Right lobe of liver (tissue), 6 donors: ENCODE results near the gene LITAFD. TPM values are rescaled to one million over a fixed set of nuclear protein-coding genes. Genes with fewer than 3 reads are reported as not detected.
A peak's percentile ranks its signal among the peaks of the same experiment; 100 is the strongest.

ENCODE experiments used
- ATAC-seq, 4 donors: fragments of 200-7000 bp; cut with Tn5 transposase; one replicate each; pipeline ENCODE4 v1.9.1; 2020; ENCODE audit warnings: mild to moderate bottlenecking in 4 of 4, moderate library complexity in 4 of 4
- DNase-seq, 3 donors: peaks; one replicate each; pipeline ENCODE4 v3.0.0-alpha.2; 2020
- H3K27ac ChIP-seq, 3 donors: fragments of 200-600 bp; one replicate each; pipeline ENCODE4 v1.8.0; 2022
- H3K27me3 ChIP-seq, 2 donors: fragments of 200-600 bp; one replicate each; pipeline ENCODE4 v1.8.0; 2022
- H3K36me3 ChIP-seq, 4 donors: fragments of 200-600 bp; sonication (generic) in 1 of 4; one replicate each; pipeline versions ENCODE4 v1.5.1 to v1.8.0; 2017 to 2022; ENCODE audit warnings: control low read depth in 1 of 4
- H3K4me1 ChIP-seq, 4 donors: fragments of 200-600 bp; sonication (generic) in 1 of 4; one replicate each; pipeline versions ENCODE4 v1.5.1 to v1.8.0; 2017 to 2022; ENCODE audit warnings: control low read depth in 1 of 4
- H3K4me3 ChIP-seq, 3 donors: fragments of 200-600 bp; one replicate each; pipeline ENCODE4 v1.8.0; 2022
- H3K9me3 ChIP-seq, 4 donors: fragments of 200-600 bp; sonication (generic) in 1 of 4; one replicate each; pipeline versions ENCODE4 v1.5.1 to v1.8.0; 2017 to 2022; ENCODE audit warnings: control low read depth in 1 of 4
- CTCF ChIP-seq, 4 donors: fragments of 200-600 bp in 3 of 4; fragments of 450-650 bp in 1 of 4; IDR thresholded peaks; one replicate each; pipeline versions ENCODE4 v1.5.1 to v1.8.0; 2016 to 2022; ENCODE audit warnings: antibody characterized with exemption in 4 of 4, mild to moderate bottlenecking in 2 of 4
- POLR2A ChIP-seq: fragments of 450-650 bp; IDR thresholded peaks from one replicate; pipeline ENCODE4 v1.6.1; 2017; ENCODE audit warnings: antibody characterized with exemption, mild to moderate bottlenecking
- WGBS: methylation state at CpG from one replicate; pipeline ENCODE4 v1.1.6; 2018; ENCODE audit warnings: low coverage, low lambda C conversion rate; ENCODE audit not compliant: insufficient coverage; ENCODE audit errors: missing lambda C conversion rate; 5-methylcytosine and 5-hydroxymethylcytosine counted together
- intact Hi-C, 2 donors: fragments of 100-400 bp; cut with DNase I; formaldehyde crosslinking; loops; one replicate each; pipeline versions ENCODE4 v1.11.2 to v1.14.1; 2022
- total RNA-seq, 6 experiments: library from RNA; depleted of rRNA in 2 of 6; stranded (reverse); fragments of >200 nt in 2 of 6; fragmentation: NEBNext Ultra II Directional in 3 of 6; extraction: Animal tissue kit (Norgen Biotek cat#: 25700) in 3 of 6; gene quantifications; one replicate each; pipeline versions ENCODE4 v1.1.0 to v1.2.4, GENCODE V29; 2016 to 2023
- donor health status: DM: no; HTN: yes; CAD: no.
- donor health status: DM: no; HTN: no; CAD: no.
- donor health status: DM: no; HTN: no; CAD: no.
- donor health status: DM: no; HTN: yes; CAD: no.
- donor health status: DM: no; HTN: yes; CAD: no.

LITAFD gene
- total RNA-seq, 6 experiments from 2014 or later: not detected

DNA sequence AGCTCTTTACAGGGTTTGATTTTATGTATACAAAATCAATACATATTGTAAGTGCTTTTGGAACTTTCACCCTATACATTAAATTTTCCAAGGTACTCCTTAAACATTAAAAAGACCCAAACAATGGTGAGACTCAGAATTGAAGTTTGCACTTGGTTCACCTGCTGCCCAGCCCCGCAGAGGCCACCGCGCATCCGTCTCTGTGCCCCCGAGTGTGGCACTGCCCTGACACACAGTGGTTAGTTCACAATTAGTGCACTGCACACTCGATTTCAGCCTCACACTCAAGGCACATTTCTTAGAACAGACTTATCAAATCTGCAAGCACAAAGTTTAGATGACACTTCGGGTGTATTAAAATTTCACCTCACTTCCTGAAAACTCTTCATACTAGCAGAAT, 43.3 kb downstream of the LITAFD start:
- no peak overlapping the region for H3K27ac ChIP-seq

GRCh38 chr16:8926827-8927226, 44.7 kb downstream of the LITAFD start:
- DNase-seq (no peak), ATAC-seq (no peak)
- Histone ChIP-seq H3K4me1 (peaks cover 0 to 15% (median 8%) of the 10 kb centered on the region in 4 donors), H3K4me3 (no peak overlapping the region), H3K27me3 (no peaks in the 10 kb centered on the region), H3K27ac (no peak overlapping the region), H3K9me3 (no peaks in the 10 kb centered on the region), H3K36me3 (peaks cover 0 to 25% (median 8%) of the 10 kb centered on the region in 4 donors)
- WGBS: 95% methylated on average over 10 of the region's 11 CpGs
- TF ChIP-seq POLR2A (no peak), CTCF (IDR thresholded peaks at IDR 0.05) (no peak)
- intact Hi-C loops: no loop called here

More for the DNA sequence above, 43.3 kb downstream of the LITAFD start:
- intact Hi-C loops: no loop called here
- peaks cover 0 to 15% (median 8%) of the 10 kb centered on the region in 4 donors for H3K4me1 ChIP-seq
- no peaks in the 10 kb centered on the region for H3K9me3 ChIP-seq
- TF ChIP-seq CTCF (IDR thresholded peaks at IDR 0.05) (no peak), POLR2A (no peak)
- ATAC-seq (no peak), DNase-seq (no peak)
- WGBS: 98% methylated on average over 7 of the region's 7 CpGs
- H3K4me3 ChIP-seq: no peak overlapping the region
- H3K36me3 ChIP-seq: peaks cover 0 to 39% (median 15%) of the 10 kb centered on the region in 4 donors
- no peaks in the 10 kb centered on the region for H3K27me3 ChIP-seq

DNA sequence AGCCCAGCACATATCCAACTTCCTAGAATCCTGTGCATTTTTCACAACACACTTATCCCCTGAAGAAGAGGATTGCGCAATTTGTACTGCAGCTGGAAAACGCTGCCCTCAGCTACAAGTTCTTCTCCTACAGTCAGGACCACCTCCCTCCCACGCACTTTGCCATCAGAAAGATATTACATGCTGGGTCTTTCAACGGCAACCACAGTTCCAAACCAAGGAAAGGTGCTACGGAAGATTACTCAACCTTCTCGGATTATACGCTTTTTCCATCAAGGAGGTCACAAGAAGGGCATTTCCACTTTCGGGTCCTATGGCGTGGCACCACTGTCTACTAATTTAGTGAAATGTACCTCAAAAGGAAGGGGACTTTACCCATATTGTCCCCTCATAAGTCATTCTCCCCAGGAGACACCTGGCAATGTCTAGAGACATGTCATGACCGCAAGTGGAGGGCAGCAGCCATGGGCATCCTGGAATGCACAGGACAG, 46.4 kb downstream of the LITAFD start:
- Histone ChIP-seq H3K27ac (no peak overlapping the region), H3K4me1 (peaks cover 0 to 14% (median 8%) of the 10 kb centered on the region in 4 donors), H3K36me3 (peaks cover 0 to 11% (median 6%) of the 10 kb centered on the region in 4 donors), H3K4me3 (no peak overlapping the region), H3K27me3 (no peaks in the 10 kb centered on the region), H3K9me3 (no peaks in the 10 kb centered on the region)
- TF ChIP-seq POLR2A: no peak
- ATAC-seq: peak in 1 of 4 donors; percentile 19
- intact Hi-C loops: no loop called here
- 68% methylated on average over 6 of the region's 10 CpGs for WGBS
- no peak for DNase-seq

- Histone ChIP-seq H3K9me3 (no peaks in the 10 kb centered on the region), H3K27me3 (no peaks in the 10 kb centered on the region), H3K4me3 (no peak overlapping the region), H3K27ac (no peak overlapping the region), H3K36me3 (peaks cover 0 to 11% (median 6%) of the 10 kb centered on the region in 4 donors), H3K4me1 (peaks cover 0 to 7% (median 6%) of the 10 kb centered on the region in 4 donors)
- DNase-seq (no peak), ATAC-seq (no peak)
- TF ChIP-seq POLR2A (no peak), CTCF (IDR thresholded peaks at IDR 0.05) (no peak)
- intact Hi-C loops: no loop called here
- WGBS: 89% methylated on average over 4 of the region's 17 CpGs
Observed at GRCh38 chr16:8929086-8929748, 47.1 kb downstream of the LITAFD start.

DNA sequence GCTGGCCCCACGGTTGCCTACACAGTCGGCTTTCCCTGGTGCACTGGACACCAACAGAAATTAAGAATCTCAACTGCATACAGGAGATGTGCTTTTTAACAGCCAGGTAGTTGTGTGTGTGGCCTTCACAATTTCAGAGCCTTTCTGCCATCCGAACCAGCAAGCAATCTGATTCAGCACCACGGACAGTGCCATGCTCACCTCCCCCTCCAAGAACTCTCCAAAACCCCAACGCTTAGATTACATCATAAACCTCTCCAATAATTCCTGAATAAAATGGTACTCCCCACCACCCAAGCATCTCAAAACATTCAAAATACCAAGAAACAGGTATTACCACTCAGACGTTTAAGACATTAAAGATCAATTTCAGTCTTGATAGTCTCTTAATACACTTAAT, 49.7 kb downstream of the LITAFD start:
- ATAC-seq: peak; percentile 36 to 66 (median 53)
- Histone ChIP-seq H3K4me1 (peaks cover 0 to 11% (median 0%) of the 10 kb centered on the region in 4 donors), H3K27ac (no peak overlapping the region), H3K4me3 (no peak overlapping the region), H3K27me3 (no peaks in the 10 kb centered on the region), H3K9me3 (no peaks in the 10 kb centered on the region), H3K36me3 (peaks cover 0 to 11% (median 6%) of the 10 kb centered on the region in 4 donors)
- intact Hi-C loops: no loop called here
- 36% methylated on average over 6 of the region's 6 CpGs for WGBS
- DNase-seq: no peak
- TF ChIP-seq CTCF (IDR thresholded peaks at IDR 0.05) (no peak), POLR2A (no peak)
